HCT116 (cell line): ENCODE results near the gene ATXN7L1. TPM values are rescaled to one million over a fixed set of nuclear protein-coding genes. Genes with fewer than 3 reads are reported as not detected.

Experiments used
- ATAC-seq: fragments of 200-7000 bp; cut with Tn5 transposase; 2 replicates; pipeline ENCODE4 v1.9.1; 2020; ENCODE audit warnings: mild to moderate bottlenecking, moderate library complexity
- BruUV-seq: library from RNA; stranded (reverse); fragments of 400-500 nt; replicated peaks from 2 replicates; lab custom pipeline; 2021; lab: Mats Ljungman, UMichigan
- CTCF ChIA-PET: fragments of 300-600 bp; sonication (Branson Sonifier 250); formaldehyde crosslinking; loops from one replicate; lab custom pipeline; 2021; ENCODE audit warnings: antibody characterized with exemption; lab: Charles Lee
- POLR2A ChIA-PET: fragments of 300-600, 350-600 bp; sonication (Branson Sonifier 250); formaldehyde crosslinking; loops from one replicate; lab custom pipeline; 2021; ENCODE audit warnings: antibody characterized with exemption; lab: Charles Lee
- RAD21 ChIA-PET, 2 experiments: fragments of 300-600 bp; sonication (Branson Sonifier 250); formaldehyde crosslinking; loops; one replicate each; lab custom pipeline; 2023; ENCODE audit warnings: low total read pairs in 2 of 2; ENCODE audit not compliant: uncharacterized antibody in 2 of 2, unreplicated experiment in 2 of 2, low non-redundant PET in 1 of 2; lab: Charles Lee
- DNase-seq: peaks from one replicate; pipeline ENCODE4 v3.0.0-alpha.2; 2010; ENCODE audit warnings: low read depth, low spot score
- H2AFZ ChIP-seq: fragments of 200-600 bp; shearing (Covaris generic), sonication (generic); 2 replicates; pipeline ENCODE4 v1.6.1; 2017; ENCODE audit warnings: low read depth, mixed run types, mixed read lengths, antibody characterized with exemption, low read length; ENCODE audit not compliant: poor library complexity, severe bottlenecking
- H3K27ac ChIP-seq: 2 replicates; pipeline ENCODE4 v1.5.1; 2012; ENCODE audit warnings: low read depth, low read length
- H3K27me3 ChIP-seq: fragments of 200-600 bp; sonication (generic); 2 replicates; pipeline ENCODE4 v1.6.1; 2016; ENCODE audit warnings: mixed run types, low read length, mixed read lengths; ENCODE audit not compliant: insufficient read depth
- H3K36me3 ChIP-seq, 2 experiments: fragments of 200-500 bp in 1 of 2; fragments of 200-600 bp in 1 of 2; sonication (Bioruptor generic) in 1 of 2; sonication (generic) in 1 of 2; 2 replicates each; pipeline versions ENCODE4 v1.5.1 to v1.6.1; 2014 to 2016; ENCODE audit warnings: low read length in 2 of 2, inconsistent platforms in 1 of 2, mixed read lengths in 1 of 2, mixed run types in 1 of 2; ENCODE audit not compliant: insufficient read depth in 2 of 2, control insufficient read depth in 1 of 2
- H3K4me1 ChIP-seq, 2 experiments: fragments of 200-600 bp in 1 of 2; sonication (generic) in 1 of 2; 2 replicates each; pipeline versions ENCODE4 v1.5.1 to v1.6.1; 2012 to 2017; ENCODE audit warnings: low read length in 2 of 2, inconsistent platforms in 1 of 2, mild to moderate bottlenecking in 1 of 2, mixed read lengths in 1 of 2, mixed run types in 1 of 2, moderate library complexity in 1 of 2; ENCODE audit not compliant: insufficient read depth in 2 of 2, control insufficient read depth in 1 of 2
- H3K4me2 ChIP-seq: fragments of 200-600 bp; sonication (generic); 2 replicates; pipeline ENCODE4 v1.6.1; 2017; ENCODE audit warnings: mixed run types, low read length, mixed read lengths
- H3K4me3 ChIP-seq, 2 experiments: fragments of 200-600 bp in 1 of 2; sonication (generic) in 1 of 2; replicated peaks in 1 of 2; 2 replicates each; pipeline ENCODE4 v1.5.1; 2011 to 2016; ENCODE audit warnings: low read length in 2 of 2, control low read depth in 1 of 2, low read depth in 1 of 2, mild to moderate bottlenecking in 1 of 2, mixed read lengths in 1 of 2, mixed run types in 1 of 2
- H3K79me2 ChIP-seq: fragments of 200-600 bp; sonication (generic); 2 replicates; pipeline ENCODE4 v1.6.1; 2017; ENCODE audit warnings: mild to moderate bottlenecking, mixed run types, low read length, moderate library complexity, mixed read lengths; ENCODE audit not compliant: insufficient read depth
- H3K9ac ChIP-seq: fragments of 200-600 bp; sonication (generic); 2 replicates; pipeline ENCODE4 v1.6.1; 2016; ENCODE audit warnings: low read length, mixed read lengths
- H3K9me2 ChIP-seq: fragments of 200-600 bp; sonication (generic), shearing (Covaris generic); 2 replicates; pipeline ENCODE4 v1.6.1; 2017; ENCODE audit warnings: mixed run types, mild to moderate bottlenecking, moderate library complexity; ENCODE audit not compliant: insufficient read depth
- H3K9me3 ChIP-seq, 2 experiments: fragments of 200-500 bp in 1 of 2; fragments of 200-600 bp in 1 of 2; sonication (Bioruptor generic) in 1 of 2; sonication (generic) in 1 of 2; 2 replicates each; pipeline ENCODE4 v1.6.1; 2014 to 2017; ENCODE audit warnings: low read length in 2 of 2, mixed read lengths in 2 of 2, inconsistent platforms in 1 of 2, low read depth in 1 of 2, mild to moderate bottlenecking in 1 of 2, mixed run types in 1 of 2, moderate library complexity in 1 of 2; ENCODE audit not compliant: control insufficient read depth in 1 of 2, insufficient read depth in 1 of 2
- H4K20me1 ChIP-seq: fragments of 200-600 bp; sonication (generic), shearing (Covaris generic); 2 replicates; pipeline ENCODE4 v1.6.1; 2017; ENCODE audit warnings: mixed run types, mild to moderate bottlenecking, moderate library complexity; ENCODE audit not compliant: insufficient read depth
- CBX3 ChIP-seq: IDR thresholded peaks from 2 replicates; pipeline ENCODE4 v1.6.1; 2012; ENCODE audit warnings: low read depth
- CEBPB ChIP-seq: IDR thresholded peaks from 2 replicates; pipeline ENCODE4 v1.6.1; 2012; ENCODE audit warnings: low read depth
- ELF1 ChIP-seq: IDR thresholded peaks from 2 replicates; pipeline ENCODE4 v1.6.1; 2012; ENCODE audit warnings: low read depth, borderline replicate concordance
- EZH2 ChIP-seq: fragments of 200-600 bp; sonication (generic); IDR thresholded peaks from 2 replicates; pipeline ENCODE4 v1.6.1; 2017; ENCODE audit warnings: antibody characterized with exemption, mixed run types
- EZH2phosphoT487 ChIP-seq: fragments of 200-600 bp; IDR thresholded peaks from 2 replicates; pipeline ENCODE4 v1.6.1; 2018; ENCODE audit warnings: antibody characterized with exemption, borderline replicate concordance
- FOSL1 ChIP-seq: IDR thresholded peaks from 2 replicates; pipeline ENCODE4 v1.6.1; 2012; ENCODE audit warnings: low read depth
- JUND ChIP-seq: IDR thresholded peaks from 2 replicates; pipeline ENCODE4 v1.6.1; 2012
- MAX ChIP-seq: IDR thresholded peaks from 2 replicates; pipeline ENCODE4 v1.6.1; 2012
- POLR2A ChIP-seq: IDR thresholded peaks from 2 replicates; pipeline ENCODE4 v1.7.0; 2011; ENCODE audit warnings: borderline replicate concordance; ENCODE audit not compliant: insufficient read depth, insufficient read length; ENCODE audit errors: extremely low read depth
- SIN3A ChIP-seq: IDR thresholded peaks from 2 replicates; pipeline ENCODE4 v1.6.1; 2012; ENCODE audit warnings: low read depth
- SRF ChIP-seq: IDR thresholded peaks from 2 replicates; pipeline ENCODE4 v1.6.1; 2012; ENCODE audit warnings: low read depth
- YY1 ChIP-seq: IDR thresholded peaks from 2 replicates; pipeline ENCODE4 v1.6.1; 2011; ENCODE audit warnings: low read length, low read depth, moderate library complexity, mild to moderate bottlenecking; ENCODE audit not compliant: insufficient replicate concordance; ENCODE audit errors: extremely low read depth
- ZBTB33 ChIP-seq: IDR thresholded peaks from 2 replicates; pipeline ENCODE4 v1.6.1; 2011; ENCODE audit warnings: mild to moderate bottlenecking, low read length, moderate library complexity; ENCODE audit not compliant: insufficient replicate concordance; ENCODE audit errors: extremely low read depth
- ZFX ChIP-seq: fragments of 450-650 bp; IDR thresholded peaks from 2 replicates; pipeline ENCODE4 v1.6.1; 2017
- intact Hi-C: fragments of 100-400 bp; cut with micrococcal nuclease; formaldehyde crosslinking; loops from 2 replicates; pipeline ENCODE4 v1.10.0; 2022
- total RNA-seq: library from RNA; stranded (reverse); gene quantifications from one replicate; pipeline ENCODE4 v1.2.1, GENCODE V29; 2021; ENCODE audit not compliant: unreplicated experiment

ATXN7L1 gene
- total RNA-seq, 1 experiment from 2014 or later: 11.5 TPM

DNA sequence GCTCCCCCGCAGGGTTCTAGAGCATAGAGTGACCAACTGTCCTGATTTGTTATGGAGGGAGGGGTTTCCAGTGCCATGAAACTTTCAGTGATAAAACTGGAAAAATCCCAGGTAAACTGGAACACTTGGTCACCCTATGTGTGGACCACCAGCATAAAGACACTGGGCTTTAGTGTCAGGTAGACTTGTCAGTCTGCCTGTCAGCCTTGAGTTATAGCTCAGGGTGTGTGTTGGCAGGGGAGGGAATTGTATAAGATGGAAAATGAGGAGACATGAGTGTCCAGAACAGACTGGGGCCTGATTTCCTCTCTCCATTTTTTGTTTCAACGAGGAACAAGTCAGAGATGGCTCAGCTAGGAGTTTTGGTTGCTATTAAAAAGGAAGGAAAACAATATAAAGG, 284.9 kb downstream of the ATXN7L1 start:
- no peaks in the 10 kb centered on the region for H3K9me2 ChIP-seq
- DNase-seq (no peak), ATAC-seq (no peak)
- H3K4me3 ChIP-seq: no peak overlapping the region
- no peaks in the 10 kb centered on the region for H3K9me3 ChIP-seq
- no peaks in the 10 kb centered on the region for H4K20me1 ChIP-seq
- H3K9ac ChIP-seq: no peak overlapping the region
- no TSS peak for BruUV-seq
- H3K27me3 ChIP-seq: no peaks in the 10 kb centered on the region
- no peak overlapping the region for H3K4me2 ChIP-seq
- no peaks in the 10 kb centered on the region for H3K4me1 ChIP-seq
- no peaks in the 10 kb centered on the region for H3K36me3 ChIP-seq
- no peaks in the 10 kb centered on the region for H3K79me2 ChIP-seq
- H3K27ac ChIP-seq: no peak overlapping the region
- RAD21 ChIA-PET: no interaction called here
- H2AFZ ChIP-seq: no peak overlapping the region
- TF ChIP-seq SRF: no peak
- TF ChIP-seq EZH2phosphoT487: no peak
- TF ChIP-seq JUND: no peak
- TF ChIP-seq ZBTB33: no peak
- TF ChIP-seq SIN3A: no peak
- no peak for TF ChIP-seq YY1
- no peak for TF ChIP-seq CEBPB
- no peak for TF ChIP-seq CBX3
- no peak for TF ChIP-seq ZFX
- TF ChIP-seq EZH2: no peak
- TF ChIP-seq FOSL1: no peak
- TF ChIP-seq MAX: no peak
- TF ChIP-seq ELF1: no peak
- TF ChIP-seq POLR2A: no peak
- CTCF ChIA-PET: no interaction called here
- intact Hi-C loops: loop anchor here (5.0 kb wide), 1 partner anchor 189 kb away; no protein-coding TSS in a partner anchor
- POLR2A ChIA-PET: no interaction called here
